Stimulated activated CD4-positive, alpha-beta T cell treated with anti-CD3 and anti-CD28 coated beads, Interleukin-4, amount 100 ng/mL, for 4 hours (primary cell): ENCODE results near the gene CNTLN.
"Not testable (repeated sequence)": the region's sequence is repeated elsewhere in the genome, so short reads cannot be mapped to it uniquely, and the experiment has no call there.

ENCODE experiments used
- DNase-seq, 2 experiments: peaks; one replicate each; pipeline ENCODE4 v3.0.0-alpha.2; 2020

CNTLN gene

GRCh38 chr9:17177496-17177895 is 42.7 kb downstream of the CNTLN start:
- DNase-seq: not testable (repeated sequence)

GRCh38 chr9:17185481-17186029 is 50.7 kb downstream of the CNTLN start:
- no peak for DNase-seq

GRCh38 chr9:17191082-17191481 is 56.2 kb downstream of the CNTLN start:
- DNase-seq: no peak

GRCh38 chr9:17204611-17205152 is 69.8 kb downstream of the CNTLN start:
- no peak for DNase-seq

GRCh38 chr9:17216011-17216410 is 81.2 kb downstream of the CNTLN start:
- no peak for DNase-seq

GRCh38 chr9:17216646-17217045 is 81.8 kb downstream of the CNTLN start:
- no peak for DNase-seq

- DNase-seq: no peak
These were observed 82.4 kb downstream of the CNTLN start for GRCh38 chr9:17217272-17217671.

DNA sequence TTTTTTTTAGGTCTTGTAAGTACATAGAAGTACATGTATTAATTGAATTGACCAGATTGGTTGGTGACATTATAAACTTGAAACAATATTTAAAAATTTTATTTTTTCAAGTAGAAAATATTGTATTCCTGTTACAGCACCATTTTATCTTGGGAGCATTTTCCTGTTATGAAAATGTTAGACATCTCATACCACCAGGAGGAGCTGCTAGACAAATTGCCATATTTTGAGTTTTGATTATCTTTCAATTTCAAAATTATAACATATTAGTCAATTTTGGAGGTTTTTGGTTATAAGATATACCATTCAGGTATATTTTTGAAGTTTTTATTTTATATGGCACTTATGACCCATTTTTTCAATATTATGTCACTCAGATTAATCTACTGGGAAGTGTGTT is 84.4 kb downstream of the CNTLN start:
- no peak for DNase-seq

DNA sequence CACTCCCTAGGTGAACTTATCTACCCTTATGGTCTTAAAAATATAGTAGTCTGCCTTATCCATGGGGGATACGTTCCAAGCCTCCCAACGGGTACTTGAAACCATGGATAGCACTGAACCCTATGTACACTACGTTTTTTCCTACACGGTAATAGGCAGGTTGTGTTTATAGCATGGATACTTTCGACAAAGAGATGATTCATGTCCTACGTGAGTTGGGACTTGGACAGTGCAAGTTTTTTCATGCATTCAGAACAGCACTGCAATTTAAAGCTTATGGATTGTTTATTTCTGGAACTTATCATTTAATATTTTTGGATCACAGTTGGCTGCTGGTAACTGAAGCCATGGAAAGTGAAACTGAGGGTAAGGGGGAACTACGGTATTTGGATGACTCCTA is 88.1 kb downstream of the CNTLN start:
- no peak for DNase-seq

GRCh38 chr9:17225407-17225806 is 90.6 kb downstream of the CNTLN start:
- DNase-seq: no peak

GRCh38 chr9:17229945-17230560 is 95.2 kb downstream of the CNTLN start:
- DNase-seq: no peak

GRCh38 chr9:17230646-17231045 is 95.8 kb downstream of the CNTLN start:
- no peak for DNase-seq

- DNase-seq: no peak
These were observed 101.3 kb downstream of the CNTLN start for GRCh38 chr9:17236147-17236546.

DNA sequence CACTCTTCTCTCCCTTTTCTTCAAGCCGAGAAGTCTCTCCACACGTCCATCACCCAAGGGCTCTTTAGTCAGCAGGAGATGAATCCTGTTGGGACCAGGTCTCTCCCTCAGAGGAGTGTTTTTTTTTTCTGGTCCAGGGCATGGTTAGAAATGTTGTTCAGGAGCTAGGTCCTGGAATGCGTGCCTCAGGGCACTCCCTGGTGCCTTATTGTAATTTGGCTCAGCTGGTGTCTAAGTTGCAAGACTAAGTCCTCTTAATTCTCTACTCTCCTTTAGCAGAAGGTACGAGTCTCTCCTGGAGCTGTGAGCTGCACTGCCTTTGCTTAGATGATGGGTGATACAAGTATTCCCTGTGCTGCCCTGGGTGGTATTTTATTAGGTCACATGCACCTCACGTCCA is 111.9 kb downstream of the CNTLN start:
- DNase-seq: no peak

- DNase-seq: no peak
These were observed 116.3 kb downstream of the CNTLN start for GRCh38 chr9:17251100-17251499.

GRCh38 chr9:17268531-17269188 is 133.8 kb downstream of the CNTLN start:
- DNase-seq: not testable (repeated sequence)

GRCh38 chr9:17269799-17270198 is 135.0 kb downstream of the CNTLN start:
- DNase-seq: no peak

GRCh38 chr9:17272536-17272935 is 137.7 kb downstream of the CNTLN start:
- no peak for DNase-seq

DNA sequence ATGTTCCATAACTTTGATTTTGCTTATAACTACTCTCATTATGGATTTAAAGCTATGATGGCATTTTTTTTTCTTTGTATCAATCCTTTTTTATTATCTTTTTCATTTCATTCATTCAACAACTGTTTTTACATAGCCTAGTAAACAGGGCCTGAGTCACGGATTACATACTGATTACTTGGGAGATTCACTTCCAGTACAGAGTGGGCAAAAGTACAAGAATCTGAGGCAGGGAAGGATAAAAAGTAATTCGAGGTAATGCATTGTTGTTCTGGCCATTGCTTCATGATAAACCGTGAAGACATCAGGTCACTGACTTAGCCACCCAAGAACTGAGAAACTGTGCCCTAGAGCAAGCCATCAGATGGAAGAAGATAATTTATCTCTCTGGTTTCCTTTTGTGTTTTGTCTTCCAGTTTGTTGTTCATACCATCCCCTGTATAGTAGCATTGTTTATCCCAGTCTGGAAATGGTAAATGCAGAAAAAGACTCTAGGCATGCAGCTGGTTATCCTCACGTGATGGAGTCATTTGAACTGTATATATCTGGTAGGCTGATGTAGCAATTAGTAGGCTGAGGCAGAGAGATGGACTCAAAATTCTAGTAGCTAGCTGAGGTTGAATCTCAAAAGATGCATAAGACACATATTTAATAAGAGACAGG is 145.6 kb downstream of the CNTLN start:
- no peak for DNase-seq

GRCh38 chr9:17290673-17291072 is 155.8 kb downstream of the CNTLN start:
- not testable (repeated sequence) for DNase-seq

DNA sequence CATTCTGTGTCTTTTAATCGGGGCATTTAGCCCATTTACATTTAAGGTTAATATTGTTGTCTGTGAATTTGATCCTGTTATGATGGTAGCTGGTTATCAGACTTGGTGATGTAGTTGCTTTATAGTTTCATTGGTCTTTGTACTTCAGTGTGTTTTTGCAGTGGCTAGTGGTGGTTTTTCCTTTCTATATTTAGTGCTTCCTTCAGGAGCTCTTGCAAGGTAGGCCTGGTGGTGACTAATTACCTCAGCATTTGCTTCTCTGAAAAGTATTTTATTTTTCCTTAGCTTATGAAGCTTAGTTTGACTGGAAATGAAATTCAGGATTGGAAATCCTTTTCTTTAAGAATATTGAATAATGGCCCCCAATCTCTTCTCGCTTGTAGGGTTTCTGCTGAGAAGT is 156.9 kb downstream of the CNTLN start:
- DNase-seq: no peak

DNA sequence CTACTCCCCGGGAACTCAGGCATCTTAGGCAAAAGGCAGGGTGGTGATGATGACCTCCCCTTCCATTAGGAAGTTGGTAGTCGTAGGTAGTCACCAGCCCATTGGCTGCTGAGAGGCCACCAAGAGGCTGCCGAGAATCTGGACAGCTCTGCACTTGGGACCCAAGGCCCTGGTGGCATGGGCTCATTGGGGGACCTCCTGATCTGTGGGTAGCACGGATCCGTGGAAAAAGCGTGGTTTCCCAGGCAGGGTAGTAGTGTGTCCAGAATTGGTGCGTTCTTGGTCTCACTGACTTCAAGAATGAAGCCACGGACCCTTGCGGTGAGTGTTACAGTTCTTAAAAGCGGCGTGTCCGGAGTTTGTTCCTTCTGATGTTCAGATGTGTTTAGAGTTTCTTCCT is 158.8 kb downstream of the CNTLN start:
- DNase-seq: no peak

- no peak for DNase-seq
These were observed 160.2 kb downstream of the CNTLN start for GRCh38 chr9:17294822-17295624.
